Epidermal melanocyte (primary cell): ENCODE results near the gene CCDC154.
A peak's percentile ranks its signal among the peaks of the same experiment; 100 is the strongest.
"Not testable (repeated sequence)": the region's sequence is repeated elsewhere in the genome, so short reads cannot be mapped to it uniquely, and the experiment has no call there.

Source experiments
- DNase-seq: peaks from one replicate; pipeline ENCODE4 v3.0.0; 2011; ENCODE audit warnings: low spot score; ENCODE audit not compliant: insufficient read length

The CCDC154 gene

DNA sequence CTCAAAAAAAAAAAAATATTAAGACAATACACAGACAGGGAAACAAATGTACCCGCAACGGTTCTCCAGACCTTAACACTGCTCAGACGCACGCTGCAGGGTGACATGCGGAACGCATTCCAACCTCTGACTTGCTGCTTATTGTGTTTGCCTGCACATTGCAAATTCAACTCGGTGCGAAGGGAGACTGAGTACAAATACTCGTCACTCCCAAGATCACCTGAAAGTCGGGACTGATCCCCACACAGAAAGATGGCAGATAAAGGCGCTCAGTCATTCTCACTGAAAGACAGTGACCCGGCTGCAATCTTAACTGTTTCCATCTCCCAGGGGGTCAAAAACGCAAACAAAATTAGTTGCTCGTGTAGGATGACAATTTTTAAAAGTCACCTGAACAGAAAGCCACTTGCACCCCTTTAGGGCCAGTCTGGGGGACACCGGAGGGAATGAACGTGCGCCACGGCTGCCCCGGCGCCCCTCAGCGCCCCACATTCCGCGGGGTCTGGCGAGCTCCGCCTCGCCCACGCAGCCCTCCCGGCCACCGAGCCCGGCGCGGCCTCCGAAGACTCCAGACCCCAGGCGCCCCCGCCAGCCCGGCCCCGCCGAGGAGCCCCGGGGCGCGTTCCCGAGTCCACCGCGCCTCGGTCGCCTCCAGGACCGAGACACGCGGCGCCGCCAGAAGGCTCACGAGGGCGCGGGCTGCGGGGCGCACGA is 29.9 kb upstream of the CCDC154 start:
- DNase-seq, result no peak

DNA sequence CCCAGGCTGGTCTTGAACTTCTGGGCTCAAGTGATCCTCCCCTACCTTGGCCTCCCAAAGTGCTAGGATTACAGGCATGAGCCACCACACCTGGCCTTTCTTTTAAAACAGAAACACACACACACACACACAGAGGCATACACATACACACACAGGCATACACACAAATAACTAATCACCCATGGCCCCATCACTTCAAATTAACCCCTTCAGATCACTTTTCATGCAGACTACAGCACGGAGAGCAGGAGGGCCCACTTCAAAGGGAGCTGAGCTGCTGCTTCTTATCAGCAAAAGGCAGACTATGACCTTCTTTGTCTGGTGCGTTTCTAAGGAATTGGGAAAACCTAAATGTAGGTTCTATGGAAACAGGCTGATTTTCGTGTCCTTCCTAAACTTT is 28.6 kb upstream of the CCDC154 start:
- no peak for DNase-seq

DNA sequence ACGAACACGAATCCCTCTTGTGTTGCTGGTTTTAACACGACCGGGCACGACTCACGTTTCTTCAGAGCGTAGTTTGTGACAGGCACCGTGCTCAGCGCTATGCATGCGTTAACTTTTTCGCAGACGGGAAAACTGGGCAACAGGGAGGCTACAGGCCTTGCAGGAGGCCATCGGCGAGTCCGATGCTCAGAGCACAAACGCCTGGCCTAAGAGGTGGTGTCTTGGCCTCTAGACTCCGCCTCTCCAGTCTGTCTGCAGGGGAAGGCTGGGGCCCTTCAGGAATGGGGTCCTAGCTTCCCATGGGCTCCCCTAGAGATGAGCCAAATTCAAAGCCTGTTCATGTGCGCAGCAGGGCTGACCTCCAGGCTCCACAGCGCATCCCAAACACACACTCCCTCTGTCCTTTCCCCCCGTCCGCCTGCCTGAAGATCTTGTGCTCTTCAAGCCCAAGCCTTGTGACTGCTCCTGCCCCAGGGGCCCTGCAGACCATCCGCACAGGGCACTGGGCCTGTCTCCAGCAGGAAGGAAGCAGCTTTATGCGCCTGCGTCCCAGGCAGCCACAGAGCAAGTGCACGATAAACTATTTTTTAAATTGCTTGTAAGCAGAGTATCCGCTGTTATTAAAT is 27.3 kb upstream of the CCDC154 start:
- DNase-seq, result peak; percentile 83

DNA sequence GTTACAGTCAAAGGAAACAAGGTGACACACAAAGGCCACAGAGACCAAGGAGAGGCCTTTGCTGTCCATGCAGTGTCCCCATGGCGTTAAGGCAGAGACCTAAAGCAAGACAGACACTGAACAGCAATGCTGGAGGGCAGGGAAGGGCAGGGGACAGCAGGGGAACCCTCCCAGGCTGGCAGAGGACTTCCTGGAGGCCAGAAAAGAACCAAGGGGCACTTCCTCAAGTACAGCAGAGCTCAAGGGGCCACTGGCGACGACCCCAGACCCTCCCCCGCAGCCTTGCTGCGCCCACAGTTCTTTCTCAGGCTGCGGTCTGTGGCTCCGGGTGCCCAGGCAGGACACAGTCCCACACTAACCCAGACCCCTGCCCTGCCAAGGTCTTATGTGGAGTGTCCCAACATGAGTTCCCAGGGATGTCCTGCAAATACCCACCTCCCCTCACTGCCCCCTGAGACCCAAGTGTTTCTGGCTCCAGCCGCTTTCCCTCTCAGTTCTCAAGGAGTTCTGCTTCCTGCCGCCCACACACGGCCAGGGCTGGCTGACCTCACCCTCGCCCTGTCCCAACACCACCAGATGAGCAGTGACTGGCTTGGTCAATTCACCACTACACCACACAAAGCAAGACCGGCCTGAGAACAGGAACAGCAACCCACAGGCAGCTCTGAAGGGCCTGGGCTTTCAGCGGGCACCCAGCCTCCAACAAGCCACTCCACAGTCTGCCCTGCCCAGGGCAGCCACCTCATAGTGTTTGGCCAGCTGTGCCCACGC is 26.3 kb upstream of the CCDC154 start:
- DNase-seq, result no peak

DNA sequence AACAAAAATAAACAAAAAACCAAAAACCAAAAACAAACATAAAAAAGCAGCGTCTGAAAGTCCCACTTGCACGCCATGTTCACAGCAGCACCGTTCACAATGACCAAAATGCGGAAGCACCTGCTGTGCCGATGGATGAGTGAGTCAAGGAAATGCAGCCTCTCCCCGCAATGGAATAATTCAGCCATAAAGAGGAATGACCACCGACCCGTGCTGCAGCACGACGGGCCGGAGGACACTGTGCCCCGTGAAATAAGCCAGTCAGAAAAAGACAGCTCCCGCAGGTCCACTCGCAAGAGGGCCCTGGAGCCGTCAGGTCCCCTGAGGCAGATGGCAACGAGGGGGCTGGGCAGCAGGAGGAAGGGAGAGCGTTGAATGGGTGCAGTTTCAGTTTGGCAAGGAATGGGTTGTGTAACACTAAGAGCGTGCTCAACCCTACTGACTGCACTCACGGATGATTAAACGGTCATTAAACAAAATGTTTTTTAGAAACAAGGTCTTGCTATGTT is 25.4 kb upstream of the CCDC154 start:
- DNase-seq, result no peak

DNA sequence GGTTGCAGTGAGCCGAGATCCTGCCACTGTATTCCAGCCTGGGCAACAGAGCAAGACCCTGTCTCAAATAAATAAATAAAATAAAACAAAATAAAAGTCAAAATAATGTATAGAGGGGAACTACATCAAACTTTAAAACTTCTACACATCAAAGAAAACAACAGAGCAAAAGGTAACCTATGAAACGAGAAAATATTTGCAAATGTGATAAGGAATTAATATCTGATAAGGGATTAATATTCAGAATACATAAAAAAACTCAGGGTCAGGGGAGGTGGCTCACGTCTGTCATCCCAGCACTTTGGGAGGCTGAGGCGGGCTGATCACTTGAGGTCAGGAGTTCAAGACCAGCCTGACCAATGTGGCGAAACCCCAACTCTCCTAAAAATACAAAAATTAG is 24.8 kb upstream of the CCDC154 start:
- not testable (repeated sequence) for DNase-seq

DNA sequence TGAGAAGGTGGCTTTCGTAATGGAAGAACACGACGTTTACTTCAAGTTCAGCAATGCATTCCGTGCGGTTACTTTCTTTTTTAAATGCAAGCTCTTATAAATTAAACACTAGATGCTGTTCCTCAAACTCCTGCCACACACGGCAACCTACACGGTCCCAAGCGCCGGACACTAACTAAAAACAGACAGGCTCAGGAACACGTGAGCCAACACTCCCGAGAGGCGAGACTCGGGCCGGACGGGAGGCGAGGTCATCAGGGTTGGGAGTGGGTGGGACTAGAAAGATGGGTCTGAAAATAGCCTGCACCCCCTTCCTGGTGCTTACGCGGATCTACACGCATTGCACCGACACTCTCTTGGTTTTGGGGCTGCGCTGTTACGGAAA is 24.1 kb upstream of the CCDC154 start:
- no peak for DNase-seq

DNA sequence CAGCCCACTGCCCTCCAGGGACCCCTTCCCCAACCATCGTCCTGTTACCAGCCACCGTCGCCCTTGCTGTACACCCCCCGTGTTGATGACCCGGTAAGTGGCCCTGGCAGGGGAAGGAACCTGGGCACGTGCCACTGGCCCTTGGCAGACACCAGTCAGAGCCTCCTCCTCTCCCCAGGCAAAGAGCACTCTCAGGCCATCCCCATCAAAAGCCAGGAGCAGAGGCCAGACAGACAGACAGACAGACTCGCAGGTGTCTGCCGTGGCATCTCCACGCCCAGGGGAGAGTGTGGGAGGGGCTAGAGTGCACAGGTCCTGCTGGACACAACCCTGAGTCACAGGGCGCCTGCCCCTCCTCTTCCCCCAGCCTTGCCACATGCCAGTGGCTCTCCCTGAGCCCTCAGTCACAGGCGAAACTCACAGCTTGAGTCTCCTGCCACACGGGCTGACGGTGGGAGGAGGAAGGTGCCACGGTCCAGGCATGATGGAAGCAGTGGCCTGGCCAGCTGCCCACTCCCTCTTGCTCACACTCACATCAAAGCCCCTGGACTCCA is 22.7 kb upstream of the CCDC154 start:
- no peak for DNase-seq

DNA sequence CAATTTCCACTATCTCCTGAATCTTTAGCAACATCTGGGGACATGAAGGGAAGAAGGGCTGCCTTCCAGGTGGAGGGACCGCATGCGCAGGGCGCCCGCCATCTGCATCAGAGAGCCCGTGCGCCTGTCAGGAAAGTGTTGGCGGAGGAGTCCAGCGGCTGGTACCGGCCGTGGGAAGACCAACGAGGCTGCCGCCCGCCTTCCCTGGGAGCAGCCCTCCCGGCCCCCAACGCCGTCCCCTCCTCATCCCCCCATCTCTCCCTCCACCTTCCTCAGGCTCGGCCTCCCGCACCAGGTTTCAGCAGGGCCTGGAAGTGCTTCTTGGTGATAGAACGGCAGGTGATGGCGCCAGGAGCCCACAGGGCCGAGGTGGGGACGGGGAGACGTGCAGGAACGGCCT is 21.7 kb upstream of the CCDC154 start:
- DNase-seq, result no peak

DNA sequence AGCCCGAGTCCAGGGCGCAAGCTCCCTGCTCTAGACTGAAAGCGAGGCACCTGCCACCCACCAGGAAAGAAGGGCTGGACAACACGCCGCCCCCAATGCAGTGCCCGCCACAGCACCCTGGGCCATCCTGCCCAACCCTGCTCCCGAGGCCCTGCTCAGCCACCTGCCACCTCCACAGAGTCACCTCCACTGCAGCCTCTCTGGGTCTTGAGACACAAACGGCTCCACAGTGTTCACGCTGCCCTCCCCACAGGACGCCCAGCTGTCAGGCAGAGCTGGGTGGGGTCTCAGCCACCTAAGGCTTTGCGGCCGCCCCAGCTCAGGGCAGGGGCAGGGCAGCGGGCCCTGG is 21.2 kb upstream of the CCDC154 start:
- no peak for DNase-seq

DNA sequence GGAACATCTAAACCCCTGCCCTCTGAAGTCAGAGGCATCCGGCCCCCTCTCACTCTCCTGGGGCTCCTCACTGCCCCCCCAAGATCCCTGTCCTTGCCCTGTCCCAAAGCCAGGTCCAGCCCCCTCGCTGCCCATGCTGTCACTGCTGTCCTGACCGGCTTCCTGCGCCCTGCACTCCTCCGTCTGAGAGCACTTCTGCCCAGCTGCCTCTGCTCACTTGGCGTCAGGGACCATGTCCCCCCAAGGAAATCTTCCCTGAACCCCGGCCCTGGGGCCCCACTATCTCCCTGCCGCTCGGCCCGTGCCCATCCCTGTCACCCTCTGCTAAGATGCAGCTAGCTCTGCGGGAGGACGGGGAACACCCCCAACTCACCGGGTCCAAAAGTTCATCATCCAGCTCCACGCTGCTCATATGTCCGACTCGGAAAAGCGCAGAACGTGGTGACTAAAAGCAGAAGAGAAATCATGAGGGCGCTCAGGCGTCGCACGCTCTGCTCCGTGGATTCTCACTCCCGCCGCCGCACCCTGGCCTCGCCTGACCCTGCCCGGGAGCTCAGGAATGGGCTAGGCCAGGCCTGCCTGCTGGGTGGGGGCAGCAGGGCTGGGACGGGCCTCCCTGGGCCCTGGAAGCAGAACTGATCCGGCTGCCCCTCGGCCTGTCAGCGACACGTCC is 20.7 kb upstream of the CCDC154 start:
- no peak for DNase-seq

DNA sequence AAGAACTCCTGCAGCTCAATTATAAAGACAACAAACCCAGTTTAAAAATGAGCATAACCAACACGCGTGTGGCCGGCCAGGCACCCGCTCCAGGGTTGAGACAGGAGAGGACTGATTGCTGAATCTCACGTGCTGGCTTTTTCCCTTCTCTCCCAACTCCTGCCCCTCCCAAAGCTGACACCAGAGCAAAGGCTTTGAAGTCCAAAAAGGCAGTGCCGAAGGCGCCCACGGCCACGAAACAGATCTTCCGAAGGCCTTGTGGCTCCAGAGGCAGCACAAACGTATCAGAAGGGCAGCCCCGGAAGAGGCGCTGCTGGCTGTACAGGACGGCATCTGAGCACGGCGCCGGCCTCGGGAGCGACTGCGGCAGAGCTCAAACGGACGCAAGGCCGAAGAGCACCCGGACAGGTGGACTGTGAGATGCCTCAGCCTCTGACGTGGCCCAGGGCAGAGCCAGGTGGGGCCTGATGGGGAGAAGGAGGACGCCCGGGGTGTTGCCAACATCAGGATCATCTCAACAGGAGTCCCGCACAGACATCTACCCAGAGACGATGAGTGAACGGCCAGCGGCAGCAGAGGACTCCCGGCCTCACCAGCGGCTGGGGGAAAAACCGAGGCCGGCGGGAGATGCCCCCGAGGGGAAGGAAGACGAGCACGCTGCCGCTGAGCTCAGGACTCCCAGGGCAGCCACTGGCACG is 20.0 kb upstream of the CCDC154 start:
- DNase-seq, result peak; percentile 64

DNA sequence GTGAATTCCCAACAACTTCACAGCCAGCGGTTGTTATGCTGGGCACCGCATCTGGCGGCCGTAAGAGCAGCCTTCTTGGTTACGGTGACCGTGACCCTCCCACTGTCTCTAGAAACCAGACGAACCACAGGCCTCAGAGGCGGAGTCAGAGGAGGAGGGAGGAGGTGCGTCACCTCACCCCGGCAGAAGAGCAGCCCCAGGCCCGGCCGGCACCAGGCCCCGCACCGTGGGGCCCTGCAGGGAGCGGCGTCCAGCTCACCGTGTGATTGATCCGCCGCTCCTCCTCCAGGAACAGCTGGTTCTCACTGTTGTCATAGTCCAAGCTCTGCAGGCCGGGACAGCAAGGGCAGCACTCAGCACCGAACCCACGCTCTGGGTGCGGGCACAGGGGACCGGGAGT is 16.8 kb upstream of the CCDC154 start:
- no peak for DNase-seq

DNA sequence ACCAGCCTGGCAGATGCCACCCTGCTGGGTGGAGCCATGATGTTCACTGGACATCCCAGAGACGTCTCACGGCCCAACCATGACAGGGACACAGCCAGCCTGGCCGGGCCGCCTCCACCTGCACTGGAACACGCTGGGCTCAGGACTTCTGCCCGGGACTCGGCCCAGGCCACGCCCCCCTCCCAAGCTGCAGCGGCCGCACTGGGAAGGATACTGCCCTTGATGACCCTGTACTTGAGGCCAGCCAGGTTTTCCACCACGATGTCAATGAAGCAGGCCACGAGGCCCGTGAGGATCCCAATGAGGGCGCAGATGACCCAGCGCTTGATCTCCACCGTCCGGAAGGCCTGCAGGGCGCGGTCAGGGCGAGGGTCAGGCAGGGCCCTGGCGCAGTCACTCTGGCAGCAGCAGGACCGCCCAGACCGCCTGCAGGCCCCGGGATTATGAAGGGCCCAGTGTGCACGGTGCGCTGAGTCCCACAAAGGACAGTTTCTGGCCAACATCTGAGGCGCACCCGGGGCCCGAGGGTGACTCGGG is 16.3 kb upstream of the CCDC154 start:
- DNase-seq, result no peak

DNA sequence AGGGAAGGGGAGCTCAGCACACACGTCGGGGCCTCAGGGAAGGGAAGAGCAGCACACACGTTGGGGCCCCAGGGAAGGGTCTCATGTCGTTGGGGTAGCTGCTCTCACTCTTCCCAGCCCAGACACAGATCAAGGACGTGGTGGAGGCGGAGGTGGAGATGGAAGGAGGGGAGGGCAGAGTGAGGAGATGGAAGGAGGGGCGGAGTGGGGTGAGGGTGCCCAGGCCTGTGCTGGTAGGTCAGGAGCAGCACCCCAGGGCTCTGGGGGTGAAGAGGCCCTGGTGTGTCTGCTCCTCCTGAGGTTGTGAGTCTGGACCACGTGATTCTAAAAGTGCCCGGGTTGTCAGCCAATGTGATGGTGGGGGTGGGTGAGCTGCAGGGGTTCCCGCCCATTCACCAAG is 15.6 kb upstream of the CCDC154 start:
- DNase-seq, result no peak

DNA sequence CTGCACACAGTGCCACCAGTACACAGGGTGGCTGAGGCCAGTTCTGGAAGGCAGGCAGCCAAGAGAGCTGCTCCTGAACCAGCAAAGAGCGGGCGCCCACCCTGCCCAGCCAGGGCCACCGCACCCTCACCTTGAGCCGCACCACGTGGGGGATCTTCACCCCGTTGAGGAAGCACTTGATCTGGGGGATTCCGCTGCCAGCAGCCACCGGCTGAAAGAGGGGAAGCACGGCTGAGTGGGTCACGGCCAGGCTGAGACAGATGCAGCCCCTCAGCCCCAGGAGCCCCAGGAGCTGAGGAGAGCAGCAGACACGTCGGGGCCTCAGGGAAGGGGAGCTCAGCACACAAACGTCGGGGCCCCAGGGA is 14.6 kb upstream of the CCDC154 start:
- no peak for DNase-seq

DNA sequence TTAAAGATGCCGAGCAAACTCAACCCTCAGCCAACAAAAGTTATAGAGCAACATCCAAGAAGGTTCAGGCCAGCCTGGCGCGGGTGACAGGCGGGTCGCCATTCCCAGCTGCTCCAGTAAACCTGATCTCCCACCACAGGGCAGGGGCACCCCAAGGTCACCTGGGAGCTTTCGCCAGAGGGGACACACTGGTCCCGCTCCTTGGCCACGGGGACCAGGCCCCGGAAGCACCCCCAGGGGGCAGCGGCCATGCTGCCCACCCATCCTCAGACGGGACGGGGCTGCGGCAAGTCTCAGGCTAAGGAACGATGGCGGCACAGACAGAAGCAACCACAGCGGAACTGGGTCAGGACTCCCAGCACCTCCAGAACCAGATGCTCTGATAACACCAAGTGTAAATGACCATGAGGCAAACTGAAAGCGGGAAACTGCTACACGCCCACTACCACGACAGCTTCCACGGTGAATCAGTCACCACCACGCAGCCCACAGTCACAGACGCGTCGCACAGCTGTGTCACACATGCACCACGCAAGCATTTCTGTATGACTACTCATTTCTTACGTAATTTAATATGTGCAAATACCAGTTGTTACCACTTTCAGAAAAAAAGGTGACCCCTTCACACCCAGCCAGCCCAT is 14.1 kb upstream of the CCDC154 start:
- DNase-seq, result no peak

DNA sequence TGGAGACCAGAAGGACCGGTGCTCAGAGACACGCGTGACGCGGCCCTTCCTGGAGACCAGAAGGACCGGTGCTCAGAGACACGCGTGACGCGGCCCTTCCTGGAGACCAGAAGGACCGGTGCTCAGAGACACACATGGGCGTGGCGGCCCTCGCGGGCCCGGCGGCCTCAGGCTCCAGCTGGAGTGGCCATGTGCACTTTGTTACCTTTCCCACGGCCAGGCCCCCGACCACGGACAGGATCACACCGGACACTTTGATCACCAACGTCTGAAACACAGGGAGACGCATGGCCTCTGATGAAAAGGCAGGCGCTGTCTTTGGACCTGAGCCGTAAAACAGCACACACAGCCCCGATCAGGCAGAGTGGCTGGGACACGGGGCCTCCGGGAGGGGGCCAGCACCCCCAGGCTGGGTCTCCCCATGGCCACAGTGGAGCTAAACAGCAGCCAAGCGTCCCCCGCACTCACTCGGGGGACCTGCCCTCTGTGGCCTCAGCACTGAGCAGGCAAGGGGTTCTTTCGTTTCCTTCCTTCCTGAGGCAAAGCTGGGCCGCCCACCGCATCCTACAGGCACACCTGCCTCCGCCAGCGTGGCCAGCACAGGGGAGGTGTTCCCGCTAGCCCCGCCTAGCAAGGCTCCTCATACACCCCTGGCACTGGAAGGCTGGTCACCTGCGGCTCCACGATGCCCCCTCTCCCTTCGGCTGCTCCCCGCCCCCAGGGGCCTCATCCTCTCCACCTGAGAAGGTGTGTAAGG is 13.3 kb upstream of the CCDC154 start:
- DNase-seq, result no peak

DNA sequence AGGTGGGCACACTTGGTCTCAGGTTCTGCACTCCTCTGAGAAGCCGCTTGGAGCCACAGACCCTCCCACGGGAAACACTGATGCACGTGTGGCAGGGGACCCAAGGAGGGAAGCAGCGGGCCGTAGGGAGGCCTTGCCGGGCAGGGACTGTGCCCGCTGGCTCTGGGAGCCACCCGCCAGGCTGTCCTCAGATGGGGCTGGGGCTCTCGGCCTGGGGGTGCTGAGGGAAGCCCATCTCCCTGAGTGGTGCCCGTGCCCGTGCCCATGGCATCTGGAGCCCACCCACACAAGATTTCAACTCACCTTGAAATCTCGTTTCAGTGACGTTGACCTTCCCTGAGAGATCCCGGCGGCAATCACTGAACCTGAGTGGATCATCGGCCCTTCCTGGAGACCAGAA is 12.6 kb upstream of the CCDC154 start:
- DNase-seq, result no peak
